Endothelial cell of umbilical vein (primary cell): Measurements from ENCODE around the gene HMCN1. TPM values are rescaled to one million over a fixed set of nuclear protein-coding genes. Genes with fewer than 3 reads are reported as not detected.

ENCODE experiments used
- BruUV-seq: library from RNA; stranded (reverse); fragments of 400-500 nt; replicated peaks from 2 replicates; lab custom pipeline; 2021; lab: Mats Ljungman, UMichigan
- CTCF ChIA-PET: fragments of 300-600, 350-600 bp; sonication (Branson Sonifier 250); formaldehyde crosslinking; loops from one replicate; lab custom pipeline; 2021; ENCODE audit warnings: antibody characterized with exemption, inconsistent platforms; lab: Charles Lee
- POLR2A ChIA-PET: fragments of 300-600, 350-600 bp; sonication (Branson Sonifier 250); formaldehyde crosslinking; loops from one replicate; lab custom pipeline; 2021; ENCODE audit warnings: antibody characterized with exemption, inconsistent platforms; lab: Charles Lee
- DNase-seq: peaks from one replicate; pipeline ENCODE4 v3.0.0-alpha.2; 2011; ENCODE audit warnings: low read depth, low spot score
- FAIRE-seq: peaks from 2 replicates; lab custom pipeline; 2011; peaks lifted over from hg19 to GRCh38; lab: Jason Lieb, UNC
- H2AFZ ChIP-seq: 2 replicates; pipeline ENCODE4 v1.6.0; 2012; ENCODE audit warnings: low read depth, low read length, control low read depth, inconsistent platforms
- H3K27ac ChIP-seq: 2 replicates; pipeline ENCODE4 v1.5.1; 2011; ENCODE audit warnings: low read depth, mild to moderate bottlenecking, control low read depth, low read length, moderate library complexity; ENCODE audit not compliant: insufficient read depth
- H3K27me3 ChIP-seq, 2 experiments: 2 replicates each; pipeline versions ENCODE4 v1.6.0 to v1.6.1; 2011; ENCODE audit warnings: low read length in 2 of 2, mixed read lengths in 1 of 2; ENCODE audit not compliant: control insufficient read depth in 2 of 2, insufficient read depth in 2 of 2
- H3K36me3 ChIP-seq, 2 experiments: 2 replicates in 1 of 2; 3 replicates in 1 of 2; pipeline ENCODE4 v1.5.1; 2011; ENCODE audit warnings: low read length in 2 of 2, mild to moderate bottlenecking in 1 of 2, moderate library complexity in 1 of 2; ENCODE audit not compliant: control insufficient read depth in 2 of 2, insufficient read depth in 2 of 2; ENCODE audit errors: extremely low read depth in 1 of 2
- H3K4me1 ChIP-seq: 3 replicates; pipeline ENCODE4 v1.5.1; 2011; ENCODE audit warnings: mild to moderate bottlenecking, low read length; ENCODE audit not compliant: control insufficient read depth, insufficient read depth; ENCODE audit errors: extremely low read depth
- H3K4me2 ChIP-seq: 2 replicates; pipeline ENCODE4 v1.6.1; 2011; ENCODE audit warnings: low read length, control low read depth, mixed read lengths; ENCODE audit not compliant: insufficient read depth
- H3K4me3 ChIP-seq, 3 experiments: fragments of 200-600 bp in 1 of 3; sonication (generic), shearing (Covaris generic) in 1 of 3; replicated peaks in 1 of 3; 2 replicates each; pipeline ENCODE4 v1.5.1; 2011 to 2016; ENCODE audit warnings: control low read depth in 3 of 3, low read length in 3 of 3, mild to moderate bottlenecking in 2 of 3, inconsistent platforms in 1 of 3, low read depth in 1 of 3, moderate library complexity in 1 of 3; ENCODE audit not compliant: insufficient read depth in 1 of 3
- H3K79me2 ChIP-seq: 2 replicates; pipeline ENCODE4 v1.6.0; 2012; ENCODE audit warnings: low read length, inconsistent platforms; ENCODE audit not compliant: control insufficient read depth, insufficient read depth
- H3K9ac ChIP-seq: replicated peaks from 2 replicates; pipeline ENCODE3; 2011; ENCODE audit warnings: low read length, control low read depth; ENCODE audit not compliant: insufficient read depth; ENCODE audit errors: extremely low read depth
- H3K9me1 ChIP-seq: replicated peaks from 3 replicates; pipeline ENCODE4 v1.6.0; 2011; ENCODE audit warnings: mild to moderate bottlenecking, low read length; ENCODE audit not compliant: control insufficient read depth, insufficient read depth; ENCODE audit errors: extremely low read depth
- H3K9me3 ChIP-seq: replicated peaks from 2 replicates; pipeline ENCODE4 v1.5.1; 2012; ENCODE audit warnings: low read length, inconsistent platforms; ENCODE audit not compliant: control insufficient read depth, insufficient read depth
- H4K20me1 ChIP-seq: replicated peaks from 2 replicates; pipeline ENCODE3; 2011; ENCODE audit warnings: mild to moderate bottlenecking, low read length; ENCODE audit not compliant: control insufficient read depth, insufficient read depth; ENCODE audit errors: extremely low read depth
- CTCF ChIP-seq, 2 donors: IDR thresholded peaks; 1 replicate in 1 of 2; 2 replicates in 1 of 2; pipeline ENCODE4 v1.5.1; 2011; ENCODE audit warnings: low read length in 2 of 2, mild to moderate bottlenecking in 2 of 2, moderate library complexity in 2 of 2, control low read depth in 1 of 2, inconsistent platforms in 1 of 2, low read depth in 1 of 2; ENCODE audit not compliant: insufficient read depth in 1 of 2; ENCODE audit errors: extremely low read depth in 1 of 2
- EZH2 ChIP-seq: IDR thresholded peaks from 2 replicates; pipeline ENCODE4 v1.6.1; 2012; ENCODE audit warnings: borderline replicate concordance, low read depth, mild to moderate bottlenecking, moderate library complexity, low read length, inconsistent platforms; ENCODE audit not compliant: severe bottlenecking
- FOS ChIP-seq: IDR thresholded peaks from 2 replicates; pipeline ENCODE4 v1.6.1; 2011; ENCODE audit warnings: mild to moderate bottlenecking, low read length, moderate library complexity, borderline replicate concordance; ENCODE audit not compliant: insufficient read depth
- GATA2 ChIP-seq: IDR thresholded peaks from 2 replicates; pipeline ENCODE4 v1.7.0; 2011; ENCODE audit warnings: low read depth, mild to moderate bottlenecking, moderate library complexity, mixed read lengths, low read length; ENCODE audit not compliant: insufficient read length, insufficient read depth
- JUN ChIP-seq: IDR thresholded peaks from 2 replicates; pipeline ENCODE4 v1.6.1; 2011; ENCODE audit warnings: borderline replicate concordance, low read depth; ENCODE audit not compliant: insufficient read length, insufficient read depth
- MAX ChIP-seq: IDR thresholded peaks from 2 replicates; pipeline ENCODE4 v1.6.1; 2011; ENCODE audit not compliant: insufficient read depth, insufficient read length
- MYC ChIP-seq: IDR thresholded peaks from one replicate; pipeline ENCODE4 v1.6.1; 2011; ENCODE audit warnings: mild to moderate bottlenecking, low read depth, low read length
- POLR2A ChIP-seq: IDR thresholded peaks from 2 replicates; pipeline ENCODE4 v1.6.1; 2012; ENCODE audit warnings: low read depth, mild to moderate bottlenecking, control low read depth, low read length
- POLR2AphosphoS5 ChIP-seq: IDR thresholded peaks from 2 replicates; pipeline ENCODE4 v1.6.1; 2012; ENCODE audit warnings: low read depth, mild to moderate bottlenecking, control low read depth, low read length, moderate library complexity; ENCODE audit not compliant: insufficient read depth
- dilution Hi-C: fragments of 300-500 bp; cut with MboI; formaldehyde crosslinking; loops from one replicate; pipeline ENCODE4 v1.15.0; 2019; ENCODE audit warnings: low sequenced_read_pairs; ENCODE audit not compliant: extremely low pct_ligation_motif_present
- intact Hi-C: fragments of 100-400 bp; cut with micrococcal nuclease; formaldehyde crosslinking; loops from one replicate; pipeline ENCODE4 v1.10.0; 2022
- polyA plus RNA-seq, 4 experiments: library from polyadenylated mRNA; depleted of rRNA in 3 of 4; stranded (reverse) in 3 of 4; unstranded in 1 of 4; fragments of >200 nt; gene quantifications; 2 replicates each; pipeline versions ENCODE4 v1.2.1 to v1.2.3, GENCODE V29; 2011 to 2012; ENCODE audit warnings: missing spikeins in 1 of 4
- total RNA-seq: library from RNA; stranded (reverse); gene quantifications from 2 replicates; pipeline ENCODE4 v1.2.3, GENCODE V29; 2021

Gene HMCN1
- total and polyA plus RNA-seq, 2 donors (not counting 3 experiments of a cell fraction or from before 2014, with no cell fraction given): 10.3 to 16.0 TPM

- Histone ChIP-seq H3K4me3 (no peak overlapping the region), H3K36me3 (no peaks in the 10 kb centered on the region), H3K9me3 (no peaks in the 10 kb centered on the region), H3K79me2 (no peaks in the 10 kb centered on the region), H2AFZ (no peak overlapping the region), H3K27ac (no peak overlapping the region), H4K20me1 (no peaks in the 10 kb centered on the region), H3K4me1 (no peaks in the 10 kb centered on the region), H3K4me2 (no peak overlapping the region), H3K9ac (no peak overlapping the region), H3K27me3 (no peaks in the 10 kb centered on the region), H3K9me1 (no peaks in the 10 kb centered on the region)
- POLR2A ChIA-PET: no interaction called here
- CTCF ChIA-PET: no interaction called here
- FAIRE-seq (no peak), DNase-seq (no peak)
- BruUV-seq: no TSS peak
- intact Hi-C loops (no loop called here), dilution Hi-C loops (no loop called here)
- TF ChIP-seq EZH2 (no peak), GATA2 (no peak), MAX (no peak), FOS (no peak), POLR2AphosphoS5 (no peak), MYC (no peak), JUN (no peak), POLR2A (no peak), CTCF (IDR thresholded peaks at IDR 0.05; ENCODE audit: extremely low read depth in 1 of 2, insufficient read depth in 1 of 2, low read depth in 1 of 2, low read length in 2 of 2) (no peak)
These were observed 505.0 kb downstream of the HMCN1 start for GRCh38 chr1:186239171-186239570.
